HG02678 (cell line): ENCODE results near the gene ELAPOR1.

ENCODE experiments used
- ATAC-seq: cut with Tn5 transposase; IDR thresholded peaks from one replicate; pipeline ENCODE4 v1.9.1; 2021; ENCODE audit warnings: mild to moderate bottlenecking, moderate library complexity; ENCODE audit not compliant: unreplicated experiment

The ELAPOR1 gene

DNA sequence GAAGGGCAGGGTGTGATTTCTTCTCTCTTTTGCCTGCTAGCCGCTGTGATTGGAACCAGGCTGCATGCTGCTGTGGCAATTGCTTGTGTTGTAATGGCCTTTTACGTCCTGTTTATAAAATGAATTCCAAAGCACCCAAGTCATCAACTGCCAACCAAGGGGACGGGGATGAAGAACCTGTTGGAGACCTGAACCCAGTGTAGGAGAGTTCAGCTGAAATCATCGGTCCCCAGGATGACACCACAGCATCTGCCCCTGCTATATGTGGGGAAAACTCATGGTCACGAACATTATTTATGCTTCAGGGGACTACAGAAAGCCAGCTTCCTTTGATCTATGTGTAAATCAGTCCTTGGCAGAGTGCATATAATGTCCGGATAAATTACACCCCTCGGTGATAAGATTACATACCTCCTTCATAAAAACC, 19.5 kb upstream of the ELAPOR1 start:
- ATAC-seq, result no peak

DNA sequence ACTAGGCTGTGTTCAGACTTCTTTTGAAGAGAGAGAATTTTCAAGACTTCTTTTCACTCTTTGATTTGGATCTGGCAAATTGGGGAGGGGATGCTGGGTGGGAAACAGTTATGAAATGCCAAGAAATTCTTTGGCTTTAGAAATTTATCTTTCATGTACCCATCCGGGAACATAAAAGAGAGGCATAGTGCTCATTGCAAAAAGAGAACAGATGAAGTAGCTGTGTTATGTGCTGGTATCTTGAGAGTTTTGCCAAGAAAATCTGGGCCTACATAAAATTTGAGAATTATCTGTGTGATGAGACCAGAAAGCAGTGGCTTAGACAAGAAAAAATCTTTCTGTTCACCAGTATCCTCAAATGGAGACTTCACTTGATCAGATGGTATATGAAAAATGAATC, 19.0 kb upstream of the ELAPOR1 start:
- no peak for ATAC-seq

DNA sequence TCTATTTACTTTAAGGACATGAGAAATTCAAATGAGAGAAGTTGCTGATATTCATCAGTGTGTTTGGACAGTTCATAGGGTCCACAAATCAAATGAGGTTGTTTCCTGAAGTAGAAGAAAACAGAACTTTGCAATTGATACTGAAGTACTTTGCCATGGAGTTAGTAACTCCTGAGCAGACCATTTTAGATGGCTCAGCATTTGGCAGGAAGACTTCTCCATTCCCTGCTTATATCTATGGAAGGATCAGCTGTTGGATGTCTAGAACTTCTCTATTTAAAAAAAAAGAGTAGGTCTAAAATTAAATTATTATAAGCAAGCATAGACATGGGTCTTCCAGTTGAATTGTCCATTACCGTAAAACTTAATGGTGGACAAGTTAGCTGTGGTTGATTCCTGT, 18.3 kb upstream of the ELAPOR1 start:
- no peak for ATAC-seq

DNA sequence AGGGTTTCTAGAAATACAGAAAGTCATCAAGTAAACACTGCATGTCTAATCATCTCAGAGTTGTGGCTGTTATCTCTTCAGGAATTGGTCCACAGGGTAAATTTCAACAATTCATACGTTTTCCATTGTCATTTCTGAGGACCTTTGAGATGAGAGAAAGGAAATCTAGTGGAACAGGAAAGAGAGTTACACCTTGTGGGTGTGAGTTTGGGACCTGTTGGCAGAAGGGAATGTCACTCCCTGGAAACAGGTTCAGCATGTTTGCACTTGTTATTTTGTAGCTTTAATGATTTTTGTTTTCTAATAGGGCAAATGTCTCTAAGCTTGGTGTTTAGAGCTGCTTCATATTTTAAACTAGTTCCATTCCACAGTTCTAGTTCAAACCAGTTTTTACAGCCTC, 17.8 kb upstream of the ELAPOR1 start:
- no peak for ATAC-seq

DNA sequence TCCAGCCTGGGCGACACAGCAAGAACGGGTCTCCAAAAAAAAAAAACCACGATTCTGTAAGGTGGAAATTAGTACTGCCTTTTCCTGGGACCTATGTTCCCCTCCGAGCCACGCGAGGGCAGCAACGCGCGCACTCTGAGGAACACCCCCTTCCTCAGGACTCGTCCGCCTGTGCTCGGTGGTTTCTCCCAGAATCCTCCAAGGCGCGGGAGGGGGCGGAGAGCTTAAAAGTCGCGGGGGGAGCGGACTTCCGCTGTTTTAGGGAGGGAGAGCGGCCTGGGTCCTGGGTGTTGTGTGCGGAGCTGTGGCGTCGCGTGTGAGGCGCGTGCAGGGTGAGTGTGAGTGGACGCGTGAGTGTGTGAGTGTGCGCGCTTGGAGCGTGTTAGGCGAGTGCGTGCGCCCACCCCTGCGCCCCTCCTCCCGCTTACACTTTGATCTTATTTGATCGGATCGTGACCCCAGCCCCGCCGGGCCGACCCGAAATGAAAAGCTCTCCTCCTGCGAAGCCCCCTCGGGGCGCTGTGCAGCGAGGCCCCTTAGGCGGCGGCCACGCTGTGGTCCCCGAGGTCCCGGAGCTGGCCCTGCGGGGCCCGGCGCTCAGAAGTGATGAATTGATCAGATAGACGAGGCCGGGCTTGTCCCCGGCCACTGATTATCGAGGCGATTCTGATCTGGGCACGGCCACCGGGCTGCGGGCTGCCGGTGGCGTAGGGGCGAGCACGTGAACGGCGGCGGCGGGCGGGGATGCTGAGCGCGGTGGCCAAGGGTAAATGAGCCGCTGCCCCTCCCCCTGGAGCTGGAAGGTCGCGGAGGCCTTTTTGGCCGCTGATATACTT, 13.8 kb upstream of the ELAPOR1 start:
- ATAC-seq, result peak; percentile 91

DNA sequence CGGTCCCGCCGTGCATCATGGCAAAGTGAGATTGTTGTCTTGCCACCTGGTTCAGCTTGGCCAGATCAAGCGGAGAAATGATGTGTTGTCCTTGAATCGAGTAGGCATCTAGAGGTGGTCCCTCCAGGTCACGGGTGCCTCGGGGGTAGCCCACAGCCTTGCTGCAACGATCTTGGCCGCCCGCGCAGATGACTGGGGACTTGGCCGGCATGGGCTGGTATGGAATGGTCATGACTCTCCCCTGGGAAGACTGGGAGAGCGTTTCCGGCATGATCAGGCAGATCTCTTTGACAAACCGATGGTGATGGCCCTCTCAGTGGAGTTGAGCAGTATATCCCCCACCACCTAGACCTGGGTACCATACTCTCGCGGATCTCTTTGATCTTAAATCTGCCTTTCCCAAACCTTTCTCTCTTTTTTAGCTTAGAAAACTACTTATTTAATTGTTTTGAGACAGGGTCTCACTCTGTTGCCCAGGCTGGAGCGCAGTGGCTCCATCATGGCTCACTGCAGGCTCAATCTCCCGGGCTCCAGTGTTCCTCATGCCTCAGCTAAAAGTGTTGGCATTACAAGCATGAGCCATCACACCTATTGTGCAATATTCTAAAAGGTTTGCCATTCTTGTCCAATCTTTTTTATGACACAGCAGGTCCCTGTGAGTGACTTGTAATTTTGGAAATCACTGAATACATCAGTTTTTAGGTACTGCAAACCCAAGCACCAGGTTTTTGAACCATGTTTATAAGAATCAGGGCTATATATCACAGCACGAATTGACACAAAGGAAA, 9.4 kb upstream of the ELAPOR1 start:
- no peak for ATAC-seq

DNA sequence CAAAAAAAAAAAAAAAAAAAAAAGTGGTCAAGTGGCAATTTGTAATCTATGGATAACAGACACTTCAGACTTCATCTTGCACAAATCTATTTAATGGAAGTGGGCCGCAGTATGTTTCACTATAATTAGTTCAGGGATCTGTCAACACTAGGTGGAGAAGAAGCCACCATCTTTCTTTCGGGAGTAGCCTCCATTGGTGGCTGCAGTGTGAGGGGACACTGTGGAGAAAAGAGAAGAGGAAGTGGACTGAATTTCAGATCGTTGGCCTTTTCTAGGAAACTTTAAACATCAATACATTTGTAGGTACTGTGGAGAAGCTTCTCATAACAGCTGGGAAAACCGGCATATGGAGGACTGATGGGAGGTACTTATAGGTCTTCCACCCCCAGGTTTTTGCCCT, 8.0 kb upstream of the ELAPOR1 start:
- ATAC-seq, result no peak

DNA sequence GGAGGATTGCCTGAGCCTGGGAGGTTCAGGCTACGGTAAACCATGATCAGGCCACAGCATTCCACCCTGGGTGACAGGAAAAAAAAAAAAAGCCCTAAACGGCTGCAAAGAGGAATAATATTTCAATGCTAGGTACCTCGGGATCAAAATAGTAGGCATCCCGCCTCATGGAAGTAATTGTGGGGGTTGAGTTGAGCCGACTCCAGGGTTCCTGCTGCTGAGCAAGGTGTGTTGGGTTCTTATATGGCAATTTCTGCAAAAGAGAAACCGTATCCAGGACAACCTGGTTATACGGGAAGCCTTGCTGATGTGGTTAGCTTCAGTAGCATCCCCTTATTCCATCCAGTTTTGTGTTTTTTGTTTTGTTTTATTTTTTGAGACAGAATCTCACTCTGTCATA, 6.1 kb upstream of the ELAPOR1 start:
- no peak for ATAC-seq

DNA sequence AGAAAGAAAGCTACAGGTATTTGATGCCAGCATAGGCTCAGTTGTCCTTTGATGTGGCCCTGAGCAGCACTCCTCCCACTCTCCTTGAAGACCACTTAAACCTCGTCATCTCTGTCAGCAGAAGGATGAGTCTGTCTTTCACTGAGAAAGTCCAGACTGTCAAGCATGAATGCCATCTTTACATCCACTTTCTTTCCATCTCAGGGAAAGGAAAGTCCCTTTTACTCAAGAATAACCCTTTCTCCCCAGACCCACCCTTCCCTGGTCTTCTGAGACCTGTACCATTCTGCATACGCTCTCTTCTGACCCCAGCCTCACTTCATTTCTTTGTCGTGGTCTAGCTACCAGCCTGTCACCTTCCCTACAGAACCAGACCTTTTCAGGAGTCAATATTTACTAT, 4.0 kb upstream of the ELAPOR1 start:
- no peak for ATAC-seq

DNA sequence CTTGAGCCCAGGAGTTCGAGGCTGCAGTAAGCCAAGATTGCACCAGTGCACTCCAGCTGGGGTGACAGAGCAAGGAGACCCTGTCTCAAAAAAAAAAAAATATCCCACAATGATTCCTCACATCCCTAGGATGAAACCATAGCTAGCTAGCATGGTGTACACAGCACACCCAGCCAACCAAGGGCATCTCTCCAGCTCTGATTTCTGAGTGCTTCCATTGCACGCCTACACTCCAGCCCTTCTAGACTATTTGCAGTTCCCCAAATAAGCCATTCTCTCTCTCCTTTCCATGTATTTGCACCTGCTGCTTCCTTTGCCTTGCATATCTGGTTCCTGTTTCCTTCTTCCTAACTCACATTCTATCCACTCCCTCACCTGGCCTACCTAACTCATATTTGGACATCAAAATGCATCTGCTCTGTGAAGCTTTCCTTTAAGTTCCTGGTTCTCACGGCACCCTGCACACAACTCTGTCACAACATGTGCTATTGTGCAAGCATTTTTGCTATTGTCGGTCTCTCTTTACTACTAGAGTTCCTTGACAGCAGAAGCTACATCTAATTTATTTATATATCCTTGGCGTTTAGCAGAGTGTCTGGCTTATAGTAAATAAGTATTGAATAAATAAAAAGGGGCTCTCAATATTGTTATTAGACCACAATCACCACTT, 2.4 kb upstream of the ELAPOR1 start:
- no peak for ATAC-seq

DNA sequence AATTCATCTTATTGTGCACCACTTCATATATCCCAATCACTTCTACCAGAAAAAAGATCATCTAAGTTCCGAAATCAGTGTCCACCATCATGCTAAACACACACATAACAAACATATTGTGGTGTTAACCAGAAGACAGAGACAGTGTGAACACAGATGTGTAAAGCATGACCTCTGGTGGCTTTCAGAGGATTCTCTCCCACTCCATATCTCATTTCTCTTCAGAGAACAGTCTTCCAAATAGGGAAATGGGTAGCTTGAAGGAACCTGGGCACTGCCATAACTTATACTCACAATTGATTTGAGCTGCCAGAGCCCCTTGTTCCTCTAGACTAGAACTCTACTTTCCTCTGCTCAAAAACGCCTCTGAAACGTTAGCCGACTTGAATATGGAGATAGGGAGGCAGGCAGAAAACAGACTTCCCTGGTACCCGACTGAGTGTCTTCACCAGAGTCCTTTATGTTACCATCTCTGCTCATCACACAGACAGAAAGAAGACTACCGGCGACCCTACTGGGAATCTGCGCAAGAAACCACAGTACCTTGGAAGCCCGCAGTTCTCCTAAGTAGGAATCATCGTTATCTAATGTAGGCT, 1.8 kb upstream of the ELAPOR1 start:
- peak; percentile 34 for ATAC-seq

DNA sequence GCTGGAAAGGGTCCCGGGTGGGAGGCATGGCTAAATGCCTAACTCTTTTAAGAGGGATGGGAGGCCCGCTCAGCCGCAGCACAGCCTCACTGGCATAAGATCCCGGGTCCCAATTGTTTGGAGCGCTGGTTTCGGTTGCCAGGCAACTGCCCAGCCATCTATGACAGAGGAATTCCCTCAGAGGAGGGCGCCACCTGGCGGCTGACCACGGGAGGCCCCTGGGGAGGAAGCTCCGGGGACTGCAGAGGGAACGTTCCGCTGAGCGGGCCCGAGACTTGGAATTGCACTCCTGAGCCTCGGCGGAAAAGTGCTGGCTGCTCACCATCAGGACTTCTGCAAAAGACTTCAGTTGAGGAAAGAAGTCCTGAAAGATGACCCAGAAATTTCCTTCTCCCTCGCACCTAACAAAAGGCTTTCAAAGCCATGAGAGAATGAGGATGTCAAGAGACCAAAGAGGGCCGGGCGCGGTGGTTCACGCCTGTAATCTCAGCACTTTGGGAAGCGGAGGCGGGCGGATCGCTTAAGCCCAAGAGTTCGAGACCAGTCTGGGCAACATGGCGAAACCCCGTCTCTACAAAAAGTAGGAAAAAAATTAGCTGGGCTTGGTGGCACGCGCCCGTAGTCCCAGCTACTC, 1.1 kb upstream of the ELAPOR1 start:
- ATAC-seq, result peak; percentile 65

DNA sequence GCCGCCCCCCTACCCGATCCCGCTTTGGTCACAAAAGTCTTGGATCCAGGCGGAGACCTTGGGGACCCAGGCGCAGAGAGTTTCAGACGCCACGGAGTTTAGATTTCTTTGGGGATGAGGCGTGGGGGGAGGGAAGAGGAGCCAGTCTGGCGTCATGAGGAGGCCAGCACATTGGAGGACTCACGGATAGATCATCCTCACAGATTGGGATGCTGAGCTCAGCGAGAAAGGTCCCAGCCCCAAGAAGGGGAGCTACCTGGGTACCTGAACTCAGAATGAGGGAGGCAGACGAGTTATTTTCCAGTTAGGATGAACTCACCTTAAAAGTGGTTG, 393 bp downstream of the ELAPOR1 start:
- ATAC-seq, result no peak

DNA sequence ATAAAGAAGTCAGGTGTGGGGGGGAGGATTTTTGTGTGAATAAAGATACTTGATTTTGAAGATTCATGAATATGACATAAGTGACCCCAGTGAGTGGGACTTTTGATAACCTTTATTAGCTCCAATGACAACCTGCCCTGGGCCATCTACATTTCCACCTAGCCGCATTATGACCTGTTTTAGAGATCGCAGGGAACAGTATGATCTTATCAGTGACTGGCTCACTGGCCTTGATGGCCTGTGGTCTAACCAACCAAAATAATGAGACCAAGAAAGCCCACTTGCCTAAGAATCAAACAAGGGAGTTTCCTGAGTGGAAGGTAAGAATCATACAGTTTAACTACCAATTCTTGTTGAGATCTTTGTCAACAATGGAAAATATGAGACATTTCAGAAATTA, 1.8 kb downstream of the ELAPOR1 start:
- ATAC-seq, result no peak

DNA sequence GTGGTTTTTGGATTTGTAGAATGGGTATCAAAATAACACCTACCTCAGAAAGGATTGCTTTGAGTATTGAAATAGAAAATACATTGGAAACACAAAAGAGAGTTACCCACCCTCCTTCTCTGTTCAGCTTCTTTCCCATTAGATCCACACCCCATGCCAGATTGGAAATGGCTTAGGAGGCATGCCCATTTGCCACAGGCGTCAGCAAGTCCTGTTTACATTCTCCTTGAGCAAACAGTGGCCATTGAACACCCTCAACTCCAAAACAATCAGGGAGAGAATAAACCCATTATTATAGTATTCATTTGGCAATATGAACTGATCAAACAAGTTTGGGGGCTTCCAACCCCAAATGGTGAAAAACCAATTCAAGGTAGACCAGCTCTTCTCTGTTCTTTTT, 2.4 kb downstream of the ELAPOR1 start:
- no peak for ATAC-seq

DNA sequence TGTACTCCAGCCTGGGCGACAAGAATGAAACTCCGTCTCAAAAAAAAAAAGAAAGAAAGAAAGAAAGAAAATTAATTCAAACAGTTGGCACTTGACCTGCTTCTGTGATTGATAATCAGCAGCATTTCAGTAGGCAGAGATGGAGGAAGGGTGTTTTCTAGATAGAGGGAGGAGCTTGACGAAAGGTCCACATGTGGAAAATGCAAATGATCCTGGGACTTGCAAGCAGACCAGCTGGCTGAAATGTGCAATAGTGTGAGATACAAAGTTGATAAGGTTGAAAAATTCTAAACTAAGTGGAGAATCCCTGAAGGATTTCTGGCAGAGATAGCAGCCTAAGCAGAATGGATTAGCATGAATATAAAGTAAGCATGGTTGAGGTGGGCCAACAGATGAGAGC, 4.2 kb downstream of the ELAPOR1 start:
- no peak for ATAC-seq

DNA sequence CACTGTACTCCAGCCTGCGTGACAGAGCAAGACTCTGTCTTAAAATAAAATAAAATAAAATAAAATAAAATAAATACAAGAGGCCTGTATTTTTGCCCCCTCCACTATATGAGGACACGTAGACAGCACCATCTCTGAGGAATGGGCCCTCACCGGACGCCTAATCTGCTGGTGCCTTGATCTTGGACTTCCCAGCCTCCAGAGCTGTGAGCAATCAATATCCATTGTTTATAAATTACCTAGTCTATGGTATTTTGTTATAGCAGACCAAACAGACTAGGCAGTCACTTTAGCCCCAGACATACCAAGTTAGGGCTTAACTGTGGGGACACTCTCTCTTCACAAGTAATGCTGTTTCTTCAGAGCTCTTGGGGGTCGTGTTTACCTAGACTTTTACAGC, 6.4 kb downstream of the ELAPOR1 start:
- no peak for ATAC-seq

DNA sequence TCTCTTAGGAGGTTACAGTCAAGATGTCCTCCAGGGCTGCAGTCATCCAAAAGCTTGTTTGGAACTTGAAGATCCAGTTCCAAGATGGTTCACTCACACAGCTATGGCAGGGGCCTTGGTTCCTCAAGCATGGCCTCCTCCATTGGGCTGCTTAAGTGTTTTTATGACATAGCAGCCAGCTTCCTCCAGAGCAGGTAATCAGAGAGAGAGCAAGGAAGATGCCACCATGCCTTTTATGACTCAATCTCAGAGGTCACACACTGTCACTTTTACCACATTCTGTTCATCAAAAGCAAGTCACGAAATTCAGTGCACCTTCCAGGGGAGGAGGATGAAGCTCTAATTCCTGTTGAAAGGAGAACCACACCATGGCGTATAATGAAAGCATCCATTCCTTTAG, 17.1 kb downstream of the ELAPOR1 start:
- ATAC-seq, result no peak

DNA sequence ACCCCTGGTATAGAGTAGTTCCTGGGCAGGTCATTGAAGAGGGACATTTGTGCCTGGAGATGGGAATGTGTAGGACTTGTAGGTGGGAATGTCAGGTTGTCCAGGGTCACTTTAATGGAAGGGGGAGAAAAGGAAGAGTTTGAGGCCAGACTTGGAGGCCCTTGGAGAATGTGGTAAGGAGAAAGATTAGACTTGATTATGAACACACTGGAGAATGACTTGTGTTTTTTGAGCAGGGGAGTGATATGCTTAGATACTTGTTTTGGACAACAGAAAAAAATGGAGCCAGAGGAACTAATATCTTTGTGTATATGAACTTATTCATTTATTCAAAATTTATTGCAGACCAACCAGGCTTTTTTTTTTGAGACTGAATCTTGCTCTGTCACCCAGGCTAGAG, 17.9 kb downstream of the ELAPOR1 start:
- no peak for ATAC-seq

DNA sequence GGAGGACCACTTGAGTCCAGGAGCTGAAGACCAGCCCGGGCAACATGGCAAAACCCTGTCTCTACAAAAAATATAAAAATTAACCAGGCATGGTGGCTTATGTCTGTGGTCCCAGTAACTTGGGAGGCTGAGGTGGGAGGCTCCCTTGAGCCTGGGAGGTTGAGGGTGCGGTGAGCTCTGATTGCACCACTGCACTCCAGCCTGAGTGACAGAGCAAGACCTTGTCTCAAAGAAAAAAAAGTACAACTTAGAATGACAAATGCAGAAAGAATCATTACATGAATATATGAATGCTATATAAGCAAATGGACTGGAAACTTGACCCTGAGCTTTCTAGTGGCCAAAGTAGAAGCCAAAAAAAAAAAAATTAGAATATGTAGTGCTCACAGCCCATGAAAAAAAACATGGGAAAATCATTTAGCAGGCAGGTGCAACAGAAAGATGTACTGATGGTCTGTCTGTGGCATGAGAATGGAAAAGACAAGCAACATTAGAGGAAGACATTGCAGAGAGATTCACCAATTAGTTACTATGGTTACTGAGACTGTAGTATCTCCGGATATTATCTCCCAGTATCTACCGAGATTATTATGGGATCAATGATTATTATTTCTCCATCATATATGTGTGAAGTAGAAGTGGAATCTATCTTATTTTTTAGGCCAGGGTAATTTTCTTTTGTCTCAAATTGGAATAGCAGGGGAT, 19.2 kb downstream of the ELAPOR1 start:
- ATAC-seq, result no peak
